DND-41 (cell line): ENCODE results near the gene LTA.

Experiments used
- EZH2 ChIP-seq: IDR thresholded peaks from 3 replicates; pipeline ENCODE4 v1.6.1; 2012; ENCODE audit warnings: borderline replicate concordance, low read depth, mild to moderate bottlenecking, moderate library complexity, low read length, inconsistent platforms; ENCODE audit not compliant: severe bottlenecking
- TF ChIP-seq, protein P1 (sequence below): IDR thresholded peaks from 2 replicates; pipeline ENCODE4 v1.5.1; 2012; ENCODE audit warnings: borderline replicate concordance, low read length, moderate library complexity, mild to moderate bottlenecking; ENCODE audit not compliant: poor library complexity, severe bottlenecking; ENCODE audit errors: extremely low read depth

DNA sequence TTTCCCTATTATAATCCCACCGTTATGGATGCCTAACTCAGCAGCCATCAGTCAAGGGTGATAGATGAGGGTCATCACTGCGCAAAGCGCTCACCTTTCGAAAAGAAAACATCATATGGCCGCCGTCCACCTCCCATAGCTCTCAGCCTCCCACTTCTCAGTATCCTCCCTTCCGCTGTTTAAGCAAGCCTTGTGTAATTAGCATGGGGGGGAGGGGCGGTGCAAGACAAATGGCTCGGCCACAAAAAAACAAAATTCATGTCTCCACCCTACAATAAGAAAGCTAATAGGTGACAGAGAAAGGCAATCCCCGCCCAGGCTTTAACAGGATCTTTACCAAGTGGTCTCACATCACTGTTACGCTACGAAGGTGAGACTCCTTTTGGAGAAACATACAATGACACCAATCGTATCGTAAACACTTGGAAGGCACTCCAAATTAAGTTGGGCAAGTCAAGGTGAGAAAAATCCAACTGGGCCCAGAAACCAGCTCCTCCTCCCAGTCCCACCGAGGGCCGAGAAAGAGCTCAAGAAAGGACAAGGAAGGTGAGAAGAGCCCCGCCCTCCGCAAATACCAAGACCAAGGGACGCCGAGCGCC lies 30.9 kb upstream of the LTA start:
- TF ChIP-seq, protein P1, sequence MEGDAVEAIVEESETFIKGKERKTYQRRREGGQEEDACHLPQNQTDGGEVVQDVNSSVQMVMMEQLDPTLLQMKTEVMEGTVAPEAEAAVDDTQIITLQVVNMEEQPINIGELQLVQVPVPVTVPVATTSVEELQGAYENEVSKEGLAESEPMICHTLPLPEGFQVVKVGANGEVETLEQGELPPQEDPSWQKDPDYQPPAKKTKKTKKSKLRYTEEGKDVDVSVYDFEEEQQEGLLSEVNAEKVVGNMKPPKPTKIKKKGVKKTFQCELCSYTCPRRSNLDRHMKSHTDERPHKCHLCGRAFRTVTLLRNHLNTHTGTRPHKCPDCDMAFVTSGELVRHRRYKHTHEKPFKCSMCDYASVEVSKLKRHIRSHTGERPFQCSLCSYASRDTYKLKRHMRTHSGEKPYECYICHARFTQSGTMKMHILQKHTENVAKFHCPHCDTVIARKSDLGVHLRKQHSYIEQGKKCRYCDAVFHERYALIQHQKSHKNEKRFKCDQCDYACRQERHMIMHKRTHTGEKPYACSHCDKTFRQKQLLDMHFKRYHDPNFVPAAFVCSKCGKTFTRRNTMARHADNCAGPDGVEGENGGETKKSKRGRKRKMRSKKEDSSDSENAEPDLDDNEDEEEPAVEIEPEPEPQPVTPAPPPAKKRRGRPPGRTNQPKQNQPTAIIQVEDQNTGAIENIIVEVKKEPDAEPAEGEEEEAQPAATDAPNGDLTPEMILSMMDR = no peak
- no peak for TF ChIP-seq EZH2
